Measurements from ENCODE around the gene STXBP1.
A peak's percentile ranks its signal among the peaks of the same experiment; 100 is the strongest.

Gene STXBP1

GRCh38 chr9:127739614-127740330, 127.7 kb downstream of the STXBP1 start:
- peak; percentile 26 for DNase-seq

DNA sequence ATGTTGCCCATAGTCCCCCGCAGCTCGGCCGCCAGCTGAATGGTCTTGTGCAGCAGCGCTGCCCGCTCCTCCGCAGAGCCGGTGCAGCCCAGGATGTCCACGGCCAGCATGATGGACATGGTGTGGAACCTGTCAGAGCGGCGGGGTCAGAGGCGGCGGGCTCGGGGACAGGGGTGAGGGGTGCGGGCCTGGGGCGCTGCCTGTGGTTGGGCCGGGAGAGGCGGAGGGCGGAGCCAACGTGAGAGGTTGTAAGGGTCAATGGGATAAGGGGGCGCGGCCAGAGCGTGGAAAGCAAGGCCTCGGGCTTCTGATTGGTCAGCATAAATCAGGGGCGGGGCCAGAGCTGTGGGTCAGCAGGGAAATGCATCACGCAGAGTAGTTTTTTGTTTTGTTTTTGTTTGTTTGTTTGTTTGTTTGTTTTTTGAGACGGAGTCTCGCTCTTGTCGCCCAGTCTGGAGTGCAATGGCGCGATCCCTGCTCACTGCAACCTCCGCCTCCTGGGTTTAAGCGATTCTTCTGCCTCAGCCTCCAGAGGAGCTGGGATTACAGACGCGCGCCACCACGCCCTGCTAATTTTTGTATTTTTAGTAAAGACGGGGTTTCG, 129.9 kb downstream of the STXBP1 start:
- no peak for DNase-seq
